MM.1S (cell line): Measurements from ENCODE around the gene SH2D1A.

Experiments
- DNase-seq: peaks from one replicate; pipeline ENCODE4 v3.0.0-alpha.2; 2015
- H2AFZ ChIP-seq: fragments of 300-600 bp; sonication (generic); 2 replicates; pipeline ENCODE4 v1.6.0; 2016; ENCODE audit warnings: antibody characterized with exemption, low read length
- H3F3A ChIP-seq: fragments of 300-600 bp; sonication (generic); 2 replicates; pipeline ENCODE4 v1.6.1; 2016; ENCODE audit warnings: mild to moderate bottlenecking, antibody characterized with exemption, low read length, moderate library complexity, mixed read lengths; ENCODE audit not compliant: insufficient read depth
- H3K27ac ChIP-seq: fragments of 300-600 bp; sonication (generic); 2 replicates; pipeline ENCODE4 v1.5.1; 2016; ENCODE audit warnings: mild to moderate bottlenecking, low read length
- H3K27me3 ChIP-seq: fragments of 300-600 bp; sonication (generic); replicated peaks from 2 replicates; pipeline ENCODE4 v1.6.0; 2016; ENCODE audit warnings: low read length; ENCODE audit not compliant: insufficient read depth
- H3K36me3 ChIP-seq: fragments of 300-600 bp; sonication (generic); replicated peaks from 2 replicates; pipeline ENCODE4 v1.6.1; 2016; ENCODE audit warnings: mild to moderate bottlenecking, low read length, mixed read lengths; ENCODE audit not compliant: insufficient read depth
- H3K4me1 ChIP-seq: fragments of 300-600 bp; sonication (generic); 2 replicates; pipeline ENCODE4 v1.6.1; 2016; ENCODE audit warnings: low read length, mixed read lengths
- H3K4me2 ChIP-seq: fragments of 300-600 bp; sonication (generic); 2 replicates; pipeline ENCODE4 v1.6.0; 2016; ENCODE audit warnings: low read depth, low read length
- H3K4me3 ChIP-seq: fragments of 300-600 bp; sonication (generic); 2 replicates; pipeline ENCODE4 v1.5.1; 2016; ENCODE audit warnings: low read length, mixed read lengths
- H3K79me2 ChIP-seq: fragments of 300-600 bp; sonication (generic); 2 replicates; pipeline ENCODE4 v1.6.1; 2016; ENCODE audit warnings: mixed run types, low read length, mixed read lengths
- H3K9ac ChIP-seq: fragments of 300-600 bp; sonication (generic); 2 replicates; pipeline ENCODE4 v1.6.1; 2016; ENCODE audit warnings: low read length, mixed read lengths
- H3K9me2 ChIP-seq: fragments of 300-600 bp; sonication (generic); replicated peaks from 2 replicates; pipeline ENCODE4 v1.6.1; 2016; ENCODE audit warnings: mild to moderate bottlenecking, low read length, mixed read lengths; ENCODE audit not compliant: insufficient read depth
- H3K9me3 ChIP-seq: fragments of 300-600 bp; sonication (generic); replicated peaks from 2 replicates; pipeline ENCODE4 v1.6.1; 2016; ENCODE audit warnings: mild to moderate bottlenecking, low read length, mixed read lengths; ENCODE audit not compliant: insufficient read depth
- H4K20me1 ChIP-seq: fragments of 300-600 bp; sonication (generic); 2 replicates; pipeline ENCODE4 v1.6.1; 2016; ENCODE audit warnings: mild to moderate bottlenecking, low read length, moderate library complexity, mixed read lengths; ENCODE audit not compliant: insufficient read depth
- EZH2 ChIP-seq: fragments of 300-600 bp; sonication (generic); optimal IDR thresholded peaks from 2 replicates; pipeline ENCODE3; 2017; ENCODE audit warnings: low read depth, mild to moderate bottlenecking, antibody characterized with exemption, low read length, mixed read lengths
- EZH2phosphoT487 ChIP-seq: fragments of 300-600 bp; sonication (generic); IDR thresholded peaks from 2 replicates; pipeline ENCODE4 v1.6.1; 2018; ENCODE audit warnings: antibody characterized with exemption, low read length
- TF ChIP-seq, protein P1 (sequence below): fragments of 300-600 bp; sonication (generic); IDR thresholded peaks from 2 replicates; pipeline ENCODE4 v1.5.1; 2016; ENCODE audit warnings: antibody characterized with exemption, low read length, mixed read lengths

SH2D1A gene

DNA sequence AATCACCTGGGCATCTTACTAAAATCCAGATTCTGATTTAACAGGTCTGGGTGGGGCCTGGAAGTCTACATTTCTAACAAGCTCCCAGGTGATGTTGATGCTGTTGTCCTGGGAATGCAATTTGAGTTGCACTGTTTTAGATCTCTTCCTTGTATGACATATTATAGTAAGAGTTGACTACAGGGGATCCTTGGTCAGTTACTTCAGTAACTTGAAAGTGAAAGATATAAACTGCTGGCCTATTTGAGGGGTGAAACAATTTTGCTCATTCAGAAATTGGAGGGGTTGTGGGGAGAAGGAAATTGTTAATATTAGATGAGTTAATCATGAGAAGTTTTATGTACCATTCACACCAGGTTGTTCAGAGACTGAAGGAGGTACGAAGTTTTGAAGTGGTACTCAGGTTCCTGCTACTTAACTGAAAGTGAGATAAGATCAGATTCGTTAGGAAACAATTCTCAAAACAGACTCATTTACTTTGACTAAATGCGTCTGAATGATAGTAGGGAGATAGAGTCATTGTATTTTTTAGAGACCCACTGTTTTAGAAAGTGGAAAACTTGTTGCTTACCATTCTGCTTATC is 12.5 kb downstream of the SH2D1A start:
- DNase-seq: no peak
- Histone ChIP-seq H2AFZ (no peak overlapping the region), H3K4me1 (no peaks in the 10 kb centered on the region), H3F3A (no peaks in the 10 kb centered on the region), H3K9ac (no peak overlapping the region), H3K4me2 (no peak overlapping the region), H4K20me1 (no peaks in the 10 kb centered on the region), H3K9me3 (no peaks in the 10 kb centered on the region), H3K36me3 (no peaks in the 10 kb centered on the region), H3K9me2 (no peaks in the 10 kb centered on the region), H3K4me3 (no peak overlapping the region), H3K79me2 (no peaks in the 10 kb centered on the region), H3K27me3 (no peaks in the 10 kb centered on the region), H3K27ac (no peak overlapping the region)
- TF ChIP-seq EZH2: no peak

DNA sequence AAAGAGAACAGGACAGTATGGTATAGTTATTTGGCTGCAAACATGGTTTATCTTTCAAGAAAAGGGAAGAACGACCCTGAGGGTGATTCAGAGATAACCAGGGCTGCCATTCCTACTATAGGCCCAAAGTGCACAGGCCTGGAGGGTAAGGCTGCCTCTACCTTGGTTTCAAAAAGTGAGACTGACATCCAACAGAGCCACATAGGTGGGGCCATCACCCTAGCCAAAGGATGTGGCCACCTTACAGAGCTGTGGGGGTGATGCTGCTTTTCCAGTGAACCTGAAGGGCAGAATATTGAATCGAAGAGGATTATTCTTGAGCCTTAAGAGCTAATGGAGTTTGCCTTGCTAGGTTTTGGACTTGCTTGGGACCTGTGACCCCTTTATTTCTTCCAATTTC is 15.7 kb downstream of the SH2D1A start:
- no peak for DNase-seq
- H3K27me3 ChIP-seq: no peaks in the 10 kb centered on the region
- H3K79me2 ChIP-seq: no peaks in the 10 kb centered on the region
- H3K9me2 ChIP-seq: no peaks in the 10 kb centered on the region
- no peak overlapping the region for H3K9ac ChIP-seq
- H3K27ac ChIP-seq: no peak overlapping the region
- no peaks in the 10 kb centered on the region for H4K20me1 ChIP-seq
- H3F3A ChIP-seq: no peaks in the 10 kb centered on the region
- H3K9me3 ChIP-seq: no peaks in the 10 kb centered on the region
- no peaks in the 10 kb centered on the region for H3K4me1 ChIP-seq
- H3K36me3 ChIP-seq: no peaks in the 10 kb centered on the region
- H3K4me3 ChIP-seq: no peak overlapping the region
- H3K4me2 ChIP-seq: no peak overlapping the region
- TF ChIP-seq EZH2phosphoT487: no peak
- no peak overlapping the region for H2AFZ ChIP-seq

DNA sequence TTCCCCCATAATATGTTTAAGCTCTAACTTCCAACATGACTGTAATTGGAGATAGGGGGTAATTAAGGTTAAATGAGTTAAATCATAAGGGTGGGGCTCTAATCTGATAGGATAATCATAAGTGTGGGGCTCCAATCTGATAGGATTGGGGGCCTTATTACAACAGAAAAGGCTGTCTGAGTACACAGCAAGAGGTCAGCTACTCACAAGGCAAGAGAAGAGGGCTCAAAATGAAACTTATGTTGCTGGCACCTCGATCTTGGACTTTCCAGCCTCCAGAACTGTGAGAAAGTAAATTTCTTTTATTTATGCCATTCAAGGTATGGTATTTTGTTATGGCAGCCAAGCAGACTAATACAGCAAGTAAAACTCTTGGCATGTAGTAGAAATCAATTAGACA is 16.4 kb downstream of the SH2D1A start:
- H3K9ac ChIP-seq: no peak overlapping the region
- no peaks in the 10 kb centered on the region for H3K4me1 ChIP-seq
- TF ChIP-seq EZH2 (no peak), EZH2phosphoT487 (no peak)
- TF ChIP-seq, protein P1, sequence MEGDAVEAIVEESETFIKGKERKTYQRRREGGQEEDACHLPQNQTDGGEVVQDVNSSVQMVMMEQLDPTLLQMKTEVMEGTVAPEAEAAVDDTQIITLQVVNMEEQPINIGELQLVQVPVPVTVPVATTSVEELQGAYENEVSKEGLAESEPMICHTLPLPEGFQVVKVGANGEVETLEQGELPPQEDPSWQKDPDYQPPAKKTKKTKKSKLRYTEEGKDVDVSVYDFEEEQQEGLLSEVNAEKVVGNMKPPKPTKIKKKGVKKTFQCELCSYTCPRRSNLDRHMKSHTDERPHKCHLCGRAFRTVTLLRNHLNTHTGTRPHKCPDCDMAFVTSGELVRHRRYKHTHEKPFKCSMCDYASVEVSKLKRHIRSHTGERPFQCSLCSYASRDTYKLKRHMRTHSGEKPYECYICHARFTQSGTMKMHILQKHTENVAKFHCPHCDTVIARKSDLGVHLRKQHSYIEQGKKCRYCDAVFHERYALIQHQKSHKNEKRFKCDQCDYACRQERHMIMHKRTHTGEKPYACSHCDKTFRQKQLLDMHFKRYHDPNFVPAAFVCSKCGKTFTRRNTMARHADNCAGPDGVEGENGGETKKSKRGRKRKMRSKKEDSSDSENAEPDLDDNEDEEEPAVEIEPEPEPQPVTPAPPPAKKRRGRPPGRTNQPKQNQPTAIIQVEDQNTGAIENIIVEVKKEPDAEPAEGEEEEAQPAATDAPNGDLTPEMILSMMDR: no peak
- no peaks in the 10 kb centered on the region for H3K36me3 ChIP-seq
- DNase-seq: no peak
- no peaks in the 10 kb centered on the region for H3F3A ChIP-seq
- H3K9me3 ChIP-seq: no peaks in the 10 kb centered on the region
- H3K79me2 ChIP-seq: no peaks in the 10 kb centered on the region
- H3K4me3 ChIP-seq: no peak overlapping the region
- H3K27me3 ChIP-seq: no peaks in the 10 kb centered on the region
- H4K20me1 ChIP-seq: no peaks in the 10 kb centered on the region
- H3K9me2 ChIP-seq: no peaks in the 10 kb centered on the region
- no peak overlapping the region for H3K4me2 ChIP-seq
- no peak overlapping the region for H3K27ac ChIP-seq
- H2AFZ ChIP-seq: no peak overlapping the region

DNA sequence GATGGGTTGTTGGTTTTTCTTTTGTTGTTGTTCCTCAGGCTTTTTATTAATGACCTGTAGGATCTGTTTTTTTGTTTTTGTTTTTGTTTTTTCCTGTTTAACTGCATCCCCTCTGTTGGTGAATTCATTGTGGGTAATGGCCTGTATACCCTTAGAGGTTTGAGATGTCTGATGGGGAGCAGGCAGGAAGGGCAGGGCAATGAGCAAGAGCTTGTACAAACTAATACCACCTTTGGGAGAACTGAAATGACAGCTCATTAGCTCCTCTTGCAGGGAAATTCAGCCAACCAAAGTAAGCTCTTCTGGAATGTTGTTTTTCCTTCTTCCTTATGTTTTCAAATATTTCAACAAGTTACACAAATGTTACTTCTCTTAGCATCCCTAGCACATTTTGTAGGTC is 23.4 kb downstream of the SH2D1A start:
- TF ChIP-seq EZH2: no peak
- TF ChIP-seq EZH2phosphoT487: no peak
- TF ChIP-seq, protein P1: no peak
- Histone ChIP-seq H3K4me3 (no peak overlapping the region), H3K9me2 (no peaks in the 10 kb centered on the region), H3K27me3 (no peaks in the 10 kb centered on the region), H3K4me2 (no peak overlapping the region), H3K79me2 (no peaks in the 10 kb centered on the region), H4K20me1 (no peaks in the 10 kb centered on the region), H2AFZ (no peak overlapping the region), H3K36me3 (no peaks in the 10 kb centered on the region), H3K4me1 (no peaks in the 10 kb centered on the region), H3F3A (no peaks in the 10 kb centered on the region), H3K9ac (no peak overlapping the region), H3K9me3 (no peaks in the 10 kb centered on the region), H3K27ac (no peak overlapping the region)
- DNase-seq: no peak
